ENCODE results near the gene CD226. TPM values are rescaled to one million over a fixed set of nuclear protein-coding genes. Genes with fewer than 3 reads are reported as not detected.

CD226 gene
- polyA plus RNA-seq, 4 donors = 1.8 to 4.1 (median 3.4) TPM

GRCh38 chr18:69820538-69820937 is 127.1 kb downstream of the CD226 start:
- DNase-seq (ENCODE audit: low read depth in 4 of 4, low spot score in 3 of 4) = no peak

- DNase-seq (ENCODE audit: low read depth in 4 of 4, low spot score in 3 of 4) = no peak
Measured at GRCh38 chr18:69819460-69819859, 128.2 kb downstream of the CD226 start.

- DNase-seq (ENCODE audit: low read depth in 4 of 4, low spot score in 3 of 4) = peak in 3 of 4 donors; percentile 23 to 28 (median 26)
Measured at GRCh38 chr18:69817335-69817940, 130.2 kb downstream of the CD226 start.

- DNase-seq (ENCODE audit: low read depth in 4 of 4, low spot score in 3 of 4) = no peak
Measured at GRCh38 chr18:69814861-69815385, 132.8 kb downstream of the CD226 start.

GRCh38 chr18:69813559-69813958 is 134.1 kb downstream of the CD226 start:
- no peak for DNase-seq (ENCODE audit: low read depth in 4 of 4, low spot score in 3 of 4)

- no peak for DNase-seq (ENCODE audit: low read depth in 4 of 4, low spot score in 3 of 4)
Measured at GRCh38 chr18:69808399-69808798, 139.3 kb downstream of the CD226 start.

- no peak for DNase-seq (ENCODE audit: low read depth in 4 of 4, low spot score in 3 of 4)
Measured at GRCh38 chr18:69804776-69805501, 142.7 kb downstream of the CD226 start.

All from right renal pelvis (tissue), 4 donors.